GM12878 (cell line): ENCODE results near the gene PADI1. TPM values are rescaled to one million over a fixed set of nuclear protein-coding genes. Genes with fewer than 3 reads are reported as not detected.

Experiments used
- CEBPZ ChIP-seq: fragments of 150-350 bp; IDR thresholded peaks from 2 replicates; pipeline ENCODE4 v1.6.1; 2016; ENCODE audit warnings: low read depth, low read length
- CUX1 ChIP-seq: IDR thresholded peaks from 2 replicates; pipeline ENCODE4 v1.6.1; 2012; ENCODE audit warnings: improper control_type of control experiment, low read depth, low read length; ENCODE audit not compliant: insufficient replicate concordance
- E2F8 ChIP-seq: fragments of 450-650 bp; IDR thresholded peaks from 2 replicates; pipeline ENCODE4 v1.6.1; 2018; ENCODE audit warnings: mild to moderate bottlenecking, low read depth, moderate library complexity; ENCODE audit not compliant: partially characterized antibody
- HDAC2 ChIP-seq: fragments of 200-600 bp; sonication (generic); IDR thresholded peaks from 2 replicates; pipeline ENCODE4 v1.6.1; 2017
- NR2C1 ChIP-seq: fragments of 450-650 bp; IDR thresholded peaks from 2 replicates; pipeline ENCODE4 v1.6.1; 2017; ENCODE audit warnings: antibody characterized with exemption, mild to moderate bottlenecking, moderate library complexity
- SPI1 ChIP-seq: IDR thresholded peaks from 2 replicates; pipeline ENCODE4 v1.6.1; 2011; ENCODE audit warnings: low read depth, mild to moderate bottlenecking, low read length, moderate library complexity, borderline replicate concordance; ENCODE audit not compliant: insufficient read depth
- ZNF217 ChIP-seq: fragments of 450-650 bp; IDR thresholded peaks from 2 replicates; pipeline ENCODE4 v1.6.1; 2017; ENCODE audit warnings: antibody characterized with exemption, mild to moderate bottlenecking
- polyA plus RNA-seq, 11 experiments: library from polyadenylated mRNA; depleted of rRNA in 4 of 11; unstranded in 6 of 11; stranded (reverse) in 5 of 11; fragments of >200 nt; fragmentation: Nextera tagmentation in 4 of 11; fragmentation: Illumina TruSeq in 1 of 11; extraction: Ambion mirVana in 4 of 11; extraction: Trizol in 1 of 11; gene quantifications; 1 replicate in 1 of 11; 2 replicates in 10 of 11; pipeline versions ENCODE4 v1.2.1 to v1.2.3, GENCODE V29; 2011 to 2016; ENCODE audit warnings: inconsistent platforms in 2 of 11, missing spikeins in 2 of 11, low read depth in 1 of 11
- total RNA-seq, 4 experiments: library from RNA; depleted of rRNA in 3 of 4; stranded (reverse); fragments of >200 nt in 3 of 4; fragmentation: Illumina TruSeq in 1 of 4; extraction: Trizol in 1 of 4; gene quantifications; 2 replicates each; pipeline versions ENCODE4 v1.2.1 to v1.2.3, GENCODE V29; 2013 to 2021
- TF ChIP-seq, protein P1 (sequence below): fragments of 450-650 bp; IDR thresholded peaks from 2 replicates; pipeline ENCODE4 v1.6.1; 2014; ENCODE audit warnings: mild to moderate bottlenecking
- TF ChIP-seq, protein P2 (sequence below): fragments of 450-650 bp; IDR thresholded peaks from 2 replicates; pipeline ENCODE4 v1.6.1; 2017; ENCODE audit warnings: low read depth, mild to moderate bottlenecking, moderate library complexity

PADI1 gene
- total and polyA plus RNA-seq, 10 of the 15 experiments (the other 5 are each of a cell fraction or from before 2014, with no cell fraction given) = 0.05 TPM; not detected in 9

- TF ChIP-seq CUX1 = no peak
- no peak for TF ChIP-seq ZNF217
- TF ChIP-seq CEBPZ = no peak
- no peak for TF ChIP-seq HDAC2
- TF ChIP-seq E2F8 = no peak
- TF ChIP-seq SPI1 = no peak
- TF ChIP-seq, protein P1, sequence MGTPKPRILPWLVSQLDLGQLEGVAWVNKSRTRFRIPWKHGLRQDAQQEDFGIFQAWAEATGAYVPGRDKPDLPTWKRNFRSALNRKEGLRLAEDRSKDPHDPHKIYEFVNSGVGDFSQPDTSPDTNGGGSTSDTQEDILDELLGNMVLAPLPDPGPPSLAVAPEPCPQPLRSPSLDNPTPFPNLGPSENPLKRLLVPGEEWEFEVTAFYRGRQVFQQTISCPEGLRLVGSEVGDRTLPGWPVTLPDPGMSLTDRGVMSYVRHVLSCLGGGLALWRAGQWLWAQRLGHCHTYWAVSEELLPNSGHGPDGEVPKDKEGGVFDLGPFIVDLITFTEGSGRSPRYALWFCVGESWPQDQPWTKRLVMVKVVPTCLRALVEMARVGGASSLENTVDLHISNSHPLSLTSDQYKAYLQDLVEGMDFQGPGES = no peak
- no peak for TF ChIP-seq NR2C1
- TF ChIP-seq, protein P2, sequence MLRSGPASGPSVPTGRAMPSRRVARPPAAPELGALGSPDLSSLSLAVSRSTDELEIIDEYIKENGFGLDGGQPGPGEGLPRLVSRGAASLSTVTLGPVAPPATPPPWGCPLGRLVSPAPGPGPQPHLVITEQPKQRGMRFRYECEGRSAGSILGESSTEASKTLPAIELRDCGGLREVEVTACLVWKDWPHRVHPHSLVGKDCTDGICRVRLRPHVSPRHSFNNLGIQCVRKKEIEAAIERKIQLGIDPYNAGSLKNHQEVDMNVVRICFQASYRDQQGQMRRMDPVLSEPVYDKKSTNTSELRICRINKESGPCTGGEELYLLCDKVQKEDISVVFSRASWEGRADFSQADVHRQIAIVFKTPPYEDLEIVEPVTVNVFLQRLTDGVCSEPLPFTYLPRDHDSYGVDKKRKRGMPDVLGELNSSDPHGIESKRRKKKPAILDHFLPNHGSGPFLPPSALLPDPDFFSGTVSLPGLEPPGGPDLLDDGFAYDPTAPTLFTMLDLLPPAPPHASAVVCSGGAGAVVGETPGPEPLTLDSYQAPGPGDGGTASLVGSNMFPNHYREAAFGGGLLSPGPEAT = no peak
- TF ChIP-seq, all 136 proteins: peak for 0
Measured at GRCh38 chr1:17184822-17185484, 20.0 kb upstream of the PADI1 start (continued).
